Stomach smooth muscle (tissue), 2 donors: ENCODE results near the gene AQP12A.
"Not testable (repeated sequence)": the region's sequence is repeated elsewhere in the genome, so short reads cannot be mapped to it uniquely, and the experiment has no call there.

Experiments
- H3K27ac ChIP-seq: one replicate; pipeline ENCODE4 v1.7.0; 2013; ENCODE audit warnings: mild to moderate bottlenecking, low read length, inconsistent platforms
- H3K27me3 ChIP-seq, 2 donors: one replicate each; pipeline ENCODE4 v1.7.0; 2013; ENCODE audit warnings: low read length in 2 of 2; ENCODE audit not compliant: insufficient read depth in 2 of 2, control insufficient read depth in 1 of 2
- H3K36me3 ChIP-seq, 2 donors: one replicate each; pipeline ENCODE4 v1.7.0; 2013; ENCODE audit warnings: low read length in 2 of 2; ENCODE audit not compliant: control insufficient read depth in 2 of 2, insufficient read depth in 2 of 2
- H3K4me1 ChIP-seq: one replicate; pipeline ENCODE4 v1.7.0; 2013; ENCODE audit warnings: low read length; ENCODE audit not compliant: control insufficient read depth, insufficient read depth
- H3K4me3 ChIP-seq, 2 donors: one replicate each; pipeline ENCODE4 v1.7.0; 2013; ENCODE audit warnings: low read length in 2 of 2
- H3K9ac ChIP-seq, 2 donors: one replicate each; pipeline ENCODE4 v1.7.0; 2013; ENCODE audit warnings: low read length in 2 of 2, mild to moderate bottlenecking in 1 of 2
- H3K9me3 ChIP-seq, 2 donors: one replicate each; pipeline ENCODE4 v1.7.0; 2013; ENCODE audit warnings: low read length in 2 of 2; ENCODE audit not compliant: control insufficient read depth in 2 of 2
- donor health status: healthy.
- donor health status: Pancreatic carcinoma.

AQP12A gene

DNA sequence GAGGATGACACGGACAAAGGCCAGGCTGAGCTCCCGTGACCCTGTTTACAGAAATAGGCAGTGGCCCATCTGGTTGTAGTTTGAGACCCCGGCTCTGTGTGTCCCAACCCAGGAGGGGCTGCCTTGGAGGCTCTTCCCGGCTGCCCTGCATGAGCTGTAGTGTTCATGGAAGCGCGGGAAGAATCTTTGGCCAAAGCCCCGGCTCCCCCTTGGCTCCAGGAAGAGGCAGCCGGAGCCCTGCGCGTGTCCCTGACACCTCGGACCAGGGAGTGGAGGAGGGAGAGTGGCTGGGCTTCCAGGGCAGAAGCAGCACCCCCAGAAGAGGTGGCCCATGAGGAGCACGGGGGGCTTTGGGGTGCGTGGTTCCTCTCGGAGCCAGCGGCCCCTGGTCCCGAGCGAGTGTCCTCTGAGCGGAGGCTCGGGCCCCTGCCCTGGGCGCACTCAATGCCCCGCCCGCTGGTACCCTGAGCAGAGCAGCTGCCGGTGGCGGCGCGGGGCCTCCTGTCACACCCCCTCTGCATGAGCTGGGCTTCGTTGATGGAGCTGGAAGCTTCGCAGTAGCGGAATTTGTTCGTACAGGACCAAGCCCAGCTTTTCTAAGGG, 44.7 kb upstream of the AQP12A start:
- H3K4me3 ChIP-seq, result no peak overlapping the region
- H3K9ac ChIP-seq, result no peak overlapping the region
- no peaks in the 10 kb centered on the region for H3K9me3 ChIP-seq
- H3K27ac ChIP-seq, result no peak overlapping the region
- no peaks in the 10 kb centered on the region for H3K36me3 ChIP-seq
- H3K4me1 ChIP-seq, result no peaks in the 10 kb centered on the region
- H3K27me3 ChIP-seq, result peaks cover 20 to 46% of the 10 kb centered on the region in 2 donors

DNA sequence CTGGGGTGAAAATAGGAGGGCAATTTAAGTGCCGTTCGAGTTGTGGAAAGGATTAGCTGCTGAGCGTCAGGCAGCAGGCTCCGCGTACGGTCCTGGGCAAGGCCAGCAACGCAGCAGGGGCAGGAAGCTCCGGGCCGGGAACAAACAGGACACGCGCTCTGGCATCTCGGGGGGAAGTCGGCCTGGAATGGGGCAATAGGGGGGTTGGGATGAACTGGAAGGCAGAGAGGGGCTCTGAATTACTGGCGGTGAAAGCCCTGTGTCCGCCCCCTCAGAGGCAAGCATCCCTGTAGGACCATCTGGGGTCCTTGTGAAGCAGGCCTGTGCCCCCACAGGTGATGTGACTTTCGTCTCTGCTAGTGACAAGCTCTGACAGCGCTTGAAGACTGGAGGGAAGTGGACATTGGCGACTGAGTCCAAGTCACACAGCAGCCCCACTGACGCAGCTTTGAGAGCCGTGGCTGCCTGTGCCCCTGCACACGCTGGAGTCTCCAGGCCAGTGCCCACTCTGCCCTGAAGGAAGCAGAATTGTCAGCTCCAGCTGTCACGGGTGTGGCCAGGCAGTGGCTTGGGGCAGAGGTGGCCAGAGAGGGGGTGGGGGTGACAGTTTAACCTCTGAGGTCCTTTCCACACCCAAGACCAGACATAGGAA, 44.0 kb upstream of the AQP12A start:
- no peak overlapping the region for H3K4me3 ChIP-seq
- no peaks in the 10 kb centered on the region for H3K4me1 ChIP-seq
- H3K27me3 ChIP-seq, result peaks cover 20 to 46% of the 10 kb centered on the region in 2 donors
- H3K27ac ChIP-seq, result no peak overlapping the region
- no peak overlapping the region for H3K9ac ChIP-seq
- no peaks in the 10 kb centered on the region for H3K36me3 ChIP-seq
- H3K9me3 ChIP-seq, result no peaks in the 10 kb centered on the region

DNA sequence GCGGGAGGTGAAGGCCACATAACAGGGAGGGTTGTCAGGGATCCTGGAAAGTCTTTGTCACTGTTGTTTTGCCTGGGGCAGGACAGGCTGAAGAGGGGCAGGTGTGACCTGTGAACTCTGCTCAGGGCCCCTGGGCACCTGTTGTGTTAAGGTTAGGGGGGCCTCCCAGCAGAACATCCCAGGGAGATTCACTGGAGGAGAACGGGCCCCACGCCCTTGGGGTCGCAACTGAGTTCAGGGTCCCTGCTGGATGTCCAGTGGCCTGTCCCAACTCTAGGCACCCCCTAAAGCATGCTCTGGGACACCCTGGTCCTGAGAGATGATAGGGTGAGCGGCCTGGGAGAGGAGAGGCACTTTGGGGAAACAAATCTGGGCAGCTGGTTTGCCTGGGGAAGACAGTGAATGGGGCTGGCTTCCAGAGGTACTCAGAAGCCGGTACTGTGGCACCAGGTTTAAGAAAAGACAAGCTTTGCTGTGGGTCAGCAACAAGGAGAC, 43.5 kb upstream of the AQP12A start:
- Histone ChIP-seq H3K4me3 (no peak overlapping the region), H3K9ac (no peak overlapping the region), H3K9me3 (no peaks in the 10 kb centered on the region), H3K27me3 (peaks cover 20 to 46% of the 10 kb centered on the region in 2 donors), H3K27ac (no peak overlapping the region), H3K36me3 (no peaks in the 10 kb centered on the region), H3K4me1 (no peaks in the 10 kb centered on the region)

DNA sequence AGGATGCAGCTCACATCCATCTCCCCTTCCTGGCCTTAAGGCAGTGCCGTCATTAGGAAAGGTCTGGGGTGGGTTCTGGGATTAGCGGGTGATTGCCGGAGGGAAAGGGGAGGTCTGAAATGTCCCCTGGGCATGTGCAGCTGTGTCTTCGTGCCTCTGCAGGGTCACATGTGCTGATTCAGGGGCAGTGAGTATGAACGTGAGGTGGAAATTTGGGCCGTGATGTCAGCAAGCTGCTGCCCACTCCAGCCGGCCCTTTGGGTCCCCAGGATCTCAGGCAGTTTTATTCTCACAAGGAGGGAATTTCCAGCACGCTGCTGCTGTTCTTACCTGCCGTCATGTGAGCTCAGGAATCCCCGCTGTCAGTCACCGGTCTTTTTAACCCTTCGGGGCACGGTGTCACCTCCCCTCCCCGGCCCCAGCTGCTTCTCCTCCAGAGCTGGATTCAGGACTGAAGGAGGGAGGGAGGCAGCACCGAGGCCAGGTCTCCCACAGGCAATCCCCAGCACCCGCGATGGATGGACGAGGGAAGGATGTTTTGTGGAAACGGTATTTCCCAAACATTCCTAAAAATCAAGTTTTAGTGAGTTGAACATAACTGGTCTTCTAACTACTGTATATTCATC, 42.9 kb upstream of the AQP12A start:
- H3K9me3 ChIP-seq, result no peaks in the 10 kb centered on the region
- no peak overlapping the region for H3K27ac ChIP-seq
- H3K27me3 ChIP-seq, result peaks cover 15 to 50% of the 10 kb centered on the region in 2 donors
- H3K9ac ChIP-seq, result no peak overlapping the region
- no peaks in the 10 kb centered on the region for H3K4me1 ChIP-seq
- H3K4me3 ChIP-seq, result no peak overlapping the region
- no peaks in the 10 kb centered on the region for H3K36me3 ChIP-seq

GRCh38 chr2:240649331-240649730, 42.3 kb upstream of the AQP12A start:
- H3K36me3 ChIP-seq, result no peaks in the 10 kb centered on the region
- no peak overlapping the region for H3K27ac ChIP-seq
- H3K4me3 ChIP-seq, result no peak overlapping the region
- no peaks in the 10 kb centered on the region for H3K9me3 ChIP-seq
- H3K27me3 ChIP-seq, result peaks cover 12 to 45% of the 10 kb centered on the region in 2 donors
- H3K4me1 ChIP-seq, result no peaks in the 10 kb centered on the region
- no peak overlapping the region for H3K9ac ChIP-seq

- H3K36me3 ChIP-seq, result no peaks in the 10 kb centered on the region
- H3K27ac ChIP-seq, result no peak overlapping the region
- H3K9me3 ChIP-seq, result no peaks in the 10 kb centered on the region
- H3K4me1 ChIP-seq, result no peaks in the 10 kb centered on the region
- no peak overlapping the region for H3K9ac ChIP-seq
- H3K4me3 ChIP-seq, result no peak overlapping the region
- peaks cover 15 to 43% of the 10 kb centered on the region in 2 donors for H3K27me3 ChIP-seq
These were observed 41.3 kb upstream of the AQP12A start for GRCh38 chr2:240650254-240650965.

- Histone ChIP-seq H3K9me3 (no peaks in the 10 kb centered on the region), H3K27me3 (peaks cover 13 to 42% of the 10 kb centered on the region in 2 donors), H3K27ac (no peak overlapping the region), H3K4me1 (no peaks in the 10 kb centered on the region), H3K9ac (no peak overlapping the region), H3K36me3 (no peaks in the 10 kb centered on the region), H3K4me3 (no peak overlapping the region)
These were observed 40.5 kb upstream of the AQP12A start for GRCh38 chr2:240651185-240651584.

DNA sequence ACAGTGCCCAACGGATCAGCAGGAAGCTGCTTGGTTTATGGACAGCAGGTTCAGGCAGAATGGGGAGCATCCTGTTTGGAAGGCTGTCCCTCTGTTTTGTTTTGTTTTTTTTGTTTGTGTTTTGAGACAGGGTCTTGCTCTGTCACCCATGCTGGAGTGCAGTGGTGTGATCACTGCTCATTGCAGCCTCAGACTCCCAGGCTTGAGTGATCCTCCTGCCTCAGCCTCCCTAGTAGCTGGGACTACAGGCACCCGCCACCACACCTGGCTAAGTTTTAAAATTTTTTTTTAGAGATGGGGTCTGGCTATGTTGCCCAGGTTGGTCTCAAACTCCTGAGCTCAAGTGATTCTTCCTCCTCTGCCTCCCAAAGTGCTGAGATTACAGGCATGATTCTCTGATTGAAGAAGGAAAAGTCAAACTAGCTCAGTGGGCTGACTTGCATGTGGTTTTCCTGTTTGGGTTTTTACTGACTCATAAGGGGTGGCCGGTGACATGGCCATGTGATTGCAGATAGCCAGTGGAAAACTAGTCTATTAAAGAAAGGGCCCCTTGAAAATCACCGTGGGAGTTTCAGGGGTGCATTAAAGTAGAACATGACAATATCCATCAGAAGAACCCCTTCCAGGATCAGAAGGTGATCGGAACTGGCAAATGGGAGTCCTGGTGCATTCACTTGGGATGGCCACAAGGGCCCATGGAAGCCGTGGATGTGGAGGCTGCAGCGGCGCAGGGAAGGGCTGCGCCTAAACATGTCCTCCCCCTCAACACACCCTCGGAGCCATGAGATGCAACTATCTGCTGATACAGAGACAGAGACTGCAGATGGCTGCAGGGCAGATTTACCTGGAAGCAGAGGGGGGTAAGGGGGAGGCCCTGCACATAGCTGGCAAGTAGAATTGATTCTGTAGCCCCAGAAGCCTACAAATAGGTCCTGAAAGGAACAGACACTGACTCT, 35.5 kb upstream of the AQP12A start:
- H3K27ac ChIP-seq, result no peak overlapping the region
- no peaks in the 10 kb centered on the region for H3K9me3 ChIP-seq
- H3K4me3 ChIP-seq, result no peak overlapping the region
- H3K27me3 ChIP-seq, result peaks cover 3 to 16% of the 10 kb centered on the region in 2 donors
- no peaks in the 10 kb centered on the region for H3K36me3 ChIP-seq
- H3K9ac ChIP-seq, result no peak overlapping the region
- H3K4me1 ChIP-seq, result no peaks in the 10 kb centered on the region

DNA sequence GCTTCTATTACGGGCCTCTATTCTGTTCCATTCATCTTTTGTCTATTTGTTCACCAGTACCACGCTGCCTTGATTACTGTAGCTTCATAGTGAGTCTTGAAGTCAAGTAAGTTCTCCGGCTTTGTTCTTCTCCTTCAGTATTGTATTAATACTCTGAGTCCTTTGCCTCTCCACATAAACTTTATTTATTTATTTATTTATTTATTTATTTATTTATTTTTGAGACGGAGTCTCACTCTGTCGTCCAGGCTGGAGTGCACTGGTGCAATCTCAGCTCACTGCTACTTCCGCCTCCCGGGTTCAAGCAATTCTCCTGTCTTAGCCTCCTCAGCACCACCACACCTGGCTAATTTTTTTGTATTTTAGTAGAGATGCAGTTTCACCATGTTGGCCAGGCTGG, 31.8 kb upstream of the AQP12A start:
- peaks cover 0 to 14% of the 10 kb centered on the region in 2 donors for H3K27me3 ChIP-seq
- H3K9ac ChIP-seq, H3K27ac ChIP-seq: not testable (repeated sequence)

DNA sequence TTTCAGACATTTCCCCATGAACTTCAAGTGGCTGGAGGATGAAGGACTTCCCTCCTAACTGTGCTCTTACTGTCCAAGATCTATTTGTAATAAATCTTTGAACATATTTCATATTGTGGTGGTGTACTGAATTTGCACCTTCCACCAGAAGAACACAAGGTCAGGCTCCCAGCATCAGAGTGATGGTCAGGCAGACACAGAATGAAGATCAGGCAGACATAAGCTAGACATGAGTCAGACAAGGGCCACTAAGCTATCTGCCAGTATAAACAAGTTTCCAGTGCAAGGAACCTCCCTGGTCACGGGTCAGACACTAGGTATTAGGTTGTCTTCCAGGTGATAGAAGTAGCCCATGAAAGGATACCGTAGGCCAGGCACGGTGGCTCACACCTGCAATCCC, 29.0 kb upstream of the AQP12A start:
- Histone ChIP-seq H3K9ac (no peak overlapping the region), H3K27ac (no peak overlapping the region), H3K4me3 (no peak overlapping the region), H3K9me3 (peaks cover 3 to 10% of the 10 kb centered on the region in 2 donors), H3K36me3 (no peaks in the 10 kb centered on the region), H3K4me1 (no peaks in the 10 kb centered on the region), H3K27me3 (peaks cover 0 to 9% of the 10 kb centered on the region in 2 donors)

More for the DNA sequence above, 31.8 kb upstream of the AQP12A start:
- not testable (repeated sequence) for H3K4me1 ChIP-seq, H3K36me3 ChIP-seq, H3K9me3 ChIP-seq, H3K4me3 ChIP-seq
